NB4 (cell line): ENCODE results near the gene SEMA5B.

Source experiments
- DNase-seq: peaks from one replicate; pipeline ENCODE4 v3.0.0; 2010; ENCODE audit warnings: low read depth
- H3K4me3 ChIP-seq: one replicate; pipeline ENCODE4 v1.5.1; 2011; ENCODE audit warnings: mild to moderate bottlenecking, low read depth, low read length, moderate library complexity
- CTCF ChIP-seq: IDR thresholded peaks from one replicate; pipeline ENCODE4 v1.5.1; 2012; ENCODE audit warnings: low read depth, low read length
- MAX ChIP-seq: IDR thresholded peaks from 2 replicates; pipeline ENCODE4 v1.6.1; 2011; ENCODE audit warnings: low read depth, low read length
- MYC ChIP-seq: IDR thresholded peaks from 2 replicates; pipeline ENCODE4 v1.6.1; 2011; ENCODE audit warnings: low read depth, low read length
- POLR2A ChIP-seq: IDR thresholded peaks from 2 replicates; pipeline ENCODE4 v1.6.1; 2011; ENCODE audit warnings: mild to moderate bottlenecking; ENCODE audit not compliant: insufficient read length; ENCODE audit errors: extremely low read depth

Gene SEMA5B

GRCh38 chr3:122908251-122908650 is 119.3 kb downstream of the SEMA5B start:
- no peak for DNase-seq
- H3K4me3 ChIP-seq = no peak overlapping the region
- TF ChIP-seq POLR2A = no peak
- TF ChIP-seq MAX = no peak
- no peak for TF ChIP-seq MYC
- no peak for TF ChIP-seq CTCF

- no peak for DNase-seq
- H3K4me3 ChIP-seq = no peak overlapping the region
- no peak for TF ChIP-seq CTCF
- TF ChIP-seq POLR2A = no peak
- TF ChIP-seq MAX = no peak
- TF ChIP-seq MYC = no peak
Measured at GRCh38 chr3:122907471-122907870, 120.1 kb downstream of the SEMA5B start.

GRCh38 chr3:122903171-122903570 is 124.4 kb downstream of the SEMA5B start:
- no peak overlapping the region for H3K4me3 ChIP-seq
- DNase-seq = no peak

GRCh38 chr3:122902326-122902725 is 125.2 kb downstream of the SEMA5B start:
- DNase-seq = no peak
- TF ChIP-seq CTCF = no peak
- TF ChIP-seq POLR2A = no peak
- TF ChIP-seq MAX = no peak
- no peak for TF ChIP-seq MYC
- no peak overlapping the region for H3K4me3 ChIP-seq

More at GRCh38 chr3:122903171-122903570, 124.4 kb downstream of the SEMA5B start:
- TF ChIP-seq MAX = no peak
- TF ChIP-seq CTCF = no peak
- no peak for TF ChIP-seq POLR2A
- TF ChIP-seq MYC = no peak

- no peak for TF ChIP-seq MYC
- no peak for TF ChIP-seq CTCF
- TF ChIP-seq POLR2A = no peak
- H3K4me3 ChIP-seq = no peak overlapping the region
- no peak for DNase-seq
Measured at GRCh38 chr3:122898298-122898697, 129.3 kb downstream of the SEMA5B start.
